Measurements from ENCODE around the gene IRAK3. TPM values are rescaled to one million over a fixed set of nuclear protein-coding genes. Genes with fewer than 3 reads are reported as not detected.

IRAK3 gene
- total RNA-seq, 2 donors from 2014 or later: 18.8 to 21.7 TPM

DNA sequence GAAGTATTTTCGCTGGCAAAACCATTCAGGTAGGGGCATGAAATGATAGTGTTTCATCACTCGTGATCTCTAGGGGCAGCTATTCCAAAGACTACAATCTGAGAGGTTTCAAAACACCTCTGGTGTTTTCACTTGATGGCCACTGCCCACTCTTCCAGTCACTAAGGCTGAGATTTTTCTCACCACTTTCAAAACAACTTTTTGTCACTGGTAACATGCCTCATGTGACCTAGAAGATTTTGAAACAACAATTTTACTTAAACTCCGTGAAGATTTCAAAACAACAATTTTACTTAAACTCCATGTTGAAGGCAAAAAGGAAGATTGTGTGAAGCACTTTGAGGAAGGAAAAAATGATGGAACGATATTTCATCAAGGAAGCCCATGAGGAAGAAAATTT, 1.2 kb upstream of the IRAK3 start:
- Mint-ChIP-seq H3K4me3 (peak overlapping the region; percentile 88), H3K27ac (peak overlapping the region; percentile 73 to 82)

DNA sequence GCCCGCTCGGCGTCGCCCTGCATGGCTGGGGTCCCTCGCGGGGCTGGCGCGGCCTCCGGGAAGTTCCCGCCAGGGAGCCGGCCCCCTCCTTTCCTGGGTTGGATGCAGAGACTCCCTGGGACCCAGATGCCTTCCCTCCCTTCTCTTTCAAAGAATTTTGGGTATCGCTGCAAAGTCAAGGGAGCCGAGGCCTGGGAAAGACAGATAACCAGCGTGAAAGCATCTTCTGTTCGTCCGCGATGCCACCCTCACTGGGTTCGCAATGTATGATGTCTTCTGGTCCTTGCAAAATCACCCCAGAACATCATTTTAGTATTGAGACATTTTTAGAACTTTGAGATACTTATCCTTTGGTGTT, 451 bp downstream of the IRAK3 start:
- H3K4me1 Mint-ChIP-seq (ENCODE audit: low read depth in 2 of 2): peaks cover 30 to 31% of the 10 kb centered on the region in 2 donors
- ATAC-seq: no peak
- H3K9me3 Mint-ChIP-seq: peaks cover 3% of the 10 kb centered on the region
- H3K36me3 Mint-ChIP-seq: peaks cover 9% of the 10 kb centered on the region
- peaks cover 19 to 53% of the 10 kb centered on the region in 2 donors for H3K27me3 Mint-ChIP-seq
- no peak for DNase-seq (ENCODE audit: low spot score)
- H3K4me3 Mint-ChIP-seq: peak overlapping the region; percentile 71
- no peak overlapping the region for H3K27ac Mint-ChIP-seq

More for the DNA sequence above, 1.2 kb upstream of the IRAK3 start:
- peaks cover 5% of the 10 kb centered on the region for H3K9me3 Mint-ChIP-seq
- ATAC-seq: no peak
- H3K27me3 Mint-ChIP-seq: peaks cover 28 to 68% of the 10 kb centered on the region in 2 donors
- H3K4me1 Mint-ChIP-seq (ENCODE audit: low read depth in 2 of 2): peaks cover 27 to 31% of the 10 kb centered on the region in 2 donors
- H3K36me3 Mint-ChIP-seq: peaks cover 13% of the 10 kb centered on the region
- no peak for DNase-seq (ENCODE audit: low spot score)

DNA sequence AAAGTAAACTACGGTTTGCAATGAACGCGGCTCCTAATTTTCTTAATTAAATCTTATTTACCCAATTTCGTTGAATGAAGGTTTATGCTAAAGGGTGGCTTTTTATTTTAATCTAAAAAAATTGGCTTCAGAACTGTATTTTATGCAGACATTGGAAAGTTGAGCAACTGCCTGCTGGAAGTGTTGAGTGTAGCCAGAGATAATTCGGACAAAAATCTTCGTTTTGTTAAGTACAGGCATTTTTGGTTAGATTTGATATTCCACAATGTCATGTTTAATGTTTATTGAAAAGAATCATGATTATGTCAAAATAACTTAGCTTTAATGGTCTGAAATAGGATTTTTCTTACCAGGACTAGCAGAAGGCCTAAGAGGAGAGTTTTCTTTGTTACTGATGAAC, 875 bp downstream of the IRAK3 start:
- Mint-ChIP-seq H3K27me3 (peaks cover 18 to 53% of the 10 kb centered on the region in 2 donors), H3K4me1 (ENCODE audit: low read depth in 2 of 2) (peaks cover 32 to 33% of the 10 kb centered on the region in 2 donors), H3K9me3 (no peaks in the 10 kb centered on the region), H3K36me3 (peaks cover 7% of the 10 kb centered on the region), H3K27ac (no peak overlapping the region), H3K4me3 (peak overlapping the region; percentile 71)
- ATAC-seq (no peak), DNase-seq (ENCODE audit: low spot score) (no peak)

DNA sequence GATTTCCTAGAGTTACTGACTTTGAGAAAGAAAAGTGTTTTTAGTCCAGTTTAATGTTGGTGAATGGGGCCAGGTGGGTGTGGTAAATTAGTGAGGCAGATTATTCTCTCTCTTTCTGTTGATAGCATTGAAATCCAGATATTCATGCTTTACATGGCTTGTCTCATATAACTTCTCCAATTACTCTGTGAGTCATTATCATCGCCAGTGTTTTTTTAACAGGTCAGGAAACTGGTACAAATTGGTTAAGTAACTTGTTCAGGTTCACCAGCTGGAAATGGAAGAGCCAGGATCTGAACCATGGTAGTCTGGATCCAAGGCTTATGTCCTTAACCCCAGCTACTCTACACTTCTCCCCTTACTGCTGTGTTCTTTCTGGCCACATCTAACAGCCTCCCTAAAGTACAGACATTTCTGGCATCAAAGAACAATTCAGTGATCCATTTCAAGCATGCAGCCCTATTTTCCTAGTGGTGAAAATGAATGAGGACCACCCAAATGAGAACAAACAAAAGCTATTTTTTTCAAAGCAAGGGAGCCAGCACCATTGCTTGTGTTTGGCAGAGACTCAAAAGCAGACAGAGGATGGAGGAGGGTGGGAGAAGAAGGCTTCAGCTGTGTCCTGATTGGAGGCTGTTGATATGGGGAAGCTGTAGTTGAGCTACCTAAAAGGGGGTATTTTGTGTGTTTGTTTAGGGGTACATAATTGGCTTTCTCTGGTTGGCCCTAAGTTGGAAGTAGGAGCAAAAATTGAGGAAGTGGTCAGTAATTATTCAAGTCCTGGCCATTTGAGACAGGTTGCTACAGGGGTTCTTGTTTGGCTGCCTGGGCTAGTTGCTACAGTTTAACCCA, 1.7 kb downstream of the IRAK3 start:
- Mint-ChIP-seq H3K27ac (peak overlapping the region in 1 of 2 donors; percentile 32), H3K27me3 (peaks cover 17 to 52% of the 10 kb centered on the region in 2 donors)

DNA sequence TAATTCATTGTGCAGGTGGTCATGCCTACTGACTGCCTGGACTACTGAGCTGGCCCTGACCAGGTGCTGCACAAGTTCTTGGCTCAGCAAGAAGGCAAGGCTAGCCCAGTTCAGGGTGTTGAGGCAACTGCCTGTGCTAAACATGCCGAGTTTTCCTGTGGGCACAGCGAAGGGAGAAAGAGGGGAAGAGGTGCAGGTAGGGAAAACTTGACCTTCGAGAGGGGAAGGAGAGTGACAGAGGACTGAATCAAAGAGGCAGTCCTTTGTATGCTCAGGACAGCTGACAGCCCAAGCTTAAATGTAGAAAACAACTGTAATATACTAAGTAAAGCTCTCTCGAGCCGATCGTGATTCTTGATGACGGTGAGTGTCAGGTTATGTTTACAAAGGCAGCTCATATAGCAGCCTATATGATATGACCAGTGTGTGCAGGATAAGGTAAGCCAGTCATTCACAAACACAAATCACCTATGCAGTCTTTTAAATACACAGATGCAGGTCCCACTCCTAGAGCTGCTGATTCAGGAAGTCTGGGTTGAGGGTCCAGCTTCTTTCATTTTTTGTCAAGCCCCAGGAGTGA, 2.6 kb downstream of the IRAK3 start:
- Mint-ChIP-seq H3K27me3 (peaks cover 13 to 46% of the 10 kb centered on the region in 2 donors), H3K36me3 (peaks cover 7% of the 10 kb centered on the region), H3K9me3 (no peaks in the 10 kb centered on the region), H3K4me1 (ENCODE audit: low read depth in 2 of 2) (peaks cover 45 to 46% of the 10 kb centered on the region in 2 donors), H3K27ac (no peak overlapping the region), H3K4me3 (peak overlapping the region; percentile 71)
- no peak for ATAC-seq
- DNase-seq (ENCODE audit: low spot score): no peak

More for the DNA sequence above, 1.7 kb downstream of the IRAK3 start:
- peak overlapping the region; percentile 71 for H3K4me3 Mint-ChIP-seq
- no peak for ATAC-seq
- no peak for DNase-seq (ENCODE audit: low spot score)
- H3K36me3 Mint-ChIP-seq: peaks cover 8% of the 10 kb centered on the region
- H3K4me1 Mint-ChIP-seq (ENCODE audit: low read depth in 2 of 2): peaks cover 40 to 41% of the 10 kb centered on the region in 2 donors
- no peaks in the 10 kb centered on the region for H3K9me3 Mint-ChIP-seq

DNA sequence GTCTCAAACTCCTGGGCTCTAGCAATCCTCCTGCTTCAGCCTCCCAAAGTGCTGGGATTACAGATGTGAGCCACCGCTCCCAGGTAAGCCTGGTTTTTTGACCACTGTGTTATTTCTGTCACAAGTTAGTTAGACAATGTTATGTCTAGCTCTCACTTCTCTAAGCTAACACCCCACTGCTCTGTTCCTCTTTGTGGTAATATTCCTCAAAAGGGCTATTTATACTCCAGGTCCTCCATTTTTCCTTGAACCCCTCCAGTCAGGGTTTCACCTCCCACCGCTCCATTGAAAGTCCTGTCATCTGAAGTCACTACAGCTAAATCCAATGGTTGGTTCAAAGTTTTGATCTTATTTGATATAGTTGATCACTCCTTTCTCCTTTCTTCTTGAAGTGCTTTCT, 5.1 kb downstream of the IRAK3 start:
- H3K4me1 Mint-ChIP-seq (ENCODE audit: low read depth in 2 of 2): peaks cover 39 to 46% of the 10 kb centered on the region in 2 donors
- no peaks in the 10 kb centered on the region for H3K9me3 Mint-ChIP-seq
- H3K36me3 Mint-ChIP-seq: peaks cover 7% of the 10 kb centered on the region
- H3K27me3 Mint-ChIP-seq: peaks cover 10 to 29% of the 10 kb centered on the region in 2 donors
- no peak overlapping the region for H3K27ac Mint-ChIP-seq
- no peak overlapping the region for H3K4me3 Mint-ChIP-seq
- no peak for ATAC-seq
- no peak for DNase-seq (ENCODE audit: low spot score)

DNA sequence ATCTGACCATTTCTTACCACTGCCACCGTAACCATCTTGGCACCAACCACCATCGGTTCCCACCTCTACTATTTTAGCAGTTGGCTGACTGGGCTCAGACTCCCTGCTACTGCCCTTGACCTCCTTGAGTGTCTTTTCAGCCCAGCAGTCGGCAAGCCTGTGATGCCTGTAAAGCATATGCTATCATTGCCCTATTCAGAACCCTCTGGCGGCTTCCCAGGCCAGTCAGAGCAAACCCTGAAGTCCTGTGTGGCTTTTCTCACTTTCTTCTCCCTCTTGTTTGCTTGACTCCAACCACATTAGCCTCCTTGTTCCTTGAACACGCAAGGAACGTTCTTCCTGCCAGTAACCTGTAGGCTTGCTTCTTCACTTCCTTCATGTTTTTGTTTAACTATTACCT, 6.2 kb downstream of the IRAK3 start:
- peaks cover 7% of the 10 kb centered on the region for H3K36me3 Mint-ChIP-seq
- ATAC-seq (peak; percentile 30 to 39), DNase-seq (ENCODE audit: low spot score) (no peak)
- peaks cover 10 to 27% of the 10 kb centered on the region in 2 donors for H3K27me3 Mint-ChIP-seq
- H3K4me3 Mint-ChIP-seq: peak overlapping the region; percentile 43
- H3K27ac Mint-ChIP-seq: peak overlapping the region; percentile 5 to 98
- no peaks in the 10 kb centered on the region for H3K9me3 Mint-ChIP-seq
- H3K4me1 Mint-ChIP-seq (ENCODE audit: low read depth in 2 of 2): peaks cover 38 to 49% of the 10 kb centered on the region in 2 donors

DNA sequence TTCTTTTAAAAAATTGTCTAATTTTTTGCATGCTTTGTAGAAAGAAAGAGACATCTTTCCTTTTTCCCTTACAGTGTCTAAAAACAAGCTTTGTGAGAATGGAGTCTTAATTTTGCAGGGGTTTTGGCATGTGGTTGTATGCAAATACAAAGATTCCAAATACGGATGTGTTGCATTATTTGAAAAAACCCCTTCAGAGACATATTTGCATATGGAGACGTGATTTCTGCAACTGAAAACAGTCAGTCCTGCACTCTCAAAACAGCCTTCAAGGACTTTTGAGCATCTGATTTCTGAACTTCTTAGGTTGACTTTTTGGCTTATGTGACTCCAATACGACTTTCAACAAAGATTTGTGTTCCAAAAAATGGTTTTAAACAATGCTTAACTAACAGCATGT, 7.8 kb downstream of the IRAK3 start:
- DNase-seq (ENCODE audit: low spot score): no peak
- Mint-ChIP-seq H3K27me3 (peaks cover 10 to 11% of the 10 kb centered on the region in 2 donors), H3K4me3 (peak overlapping the region; percentile 79), H3K9me3 (no peaks in the 10 kb centered on the region), H3K36me3 (peaks cover 7% of the 10 kb centered on the region), H3K27ac (peak overlapping the region; percentile 89 to 98), H3K4me1 (ENCODE audit: low read depth in 2 of 2) (peaks cover 26 to 37% of the 10 kb centered on the region in 2 donors)
- peak; percentile 92 to 96 for ATAC-seq

DNA sequence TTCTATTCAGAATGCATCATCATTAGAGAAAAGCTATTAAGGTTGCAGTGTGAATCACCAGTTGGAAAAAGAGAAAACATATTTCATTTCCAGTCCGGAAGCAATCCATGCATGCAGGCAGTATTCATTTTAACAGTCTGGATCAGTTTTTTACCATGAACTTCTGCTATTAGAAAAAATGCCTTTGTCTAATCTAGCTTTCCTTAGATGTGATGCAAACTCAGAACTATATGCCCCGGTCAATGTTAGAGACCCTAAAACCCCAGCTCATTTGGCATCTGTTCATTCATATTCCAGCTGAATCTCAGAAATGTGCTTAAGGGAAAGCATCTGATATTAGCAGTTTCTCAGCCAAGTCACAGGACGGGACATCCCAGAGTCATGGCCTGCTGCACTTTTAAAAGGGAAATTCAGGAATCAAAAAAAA, 8.5 kb downstream of the IRAK3 start:
- Mint-ChIP-seq H3K27me3 (peaks cover 10 to 11% of the 10 kb centered on the region in 2 donors), H3K36me3 (peaks cover 7% of the 10 kb centered on the region), H3K27ac (peak overlapping the region; percentile 89 to 98)

DNA sequence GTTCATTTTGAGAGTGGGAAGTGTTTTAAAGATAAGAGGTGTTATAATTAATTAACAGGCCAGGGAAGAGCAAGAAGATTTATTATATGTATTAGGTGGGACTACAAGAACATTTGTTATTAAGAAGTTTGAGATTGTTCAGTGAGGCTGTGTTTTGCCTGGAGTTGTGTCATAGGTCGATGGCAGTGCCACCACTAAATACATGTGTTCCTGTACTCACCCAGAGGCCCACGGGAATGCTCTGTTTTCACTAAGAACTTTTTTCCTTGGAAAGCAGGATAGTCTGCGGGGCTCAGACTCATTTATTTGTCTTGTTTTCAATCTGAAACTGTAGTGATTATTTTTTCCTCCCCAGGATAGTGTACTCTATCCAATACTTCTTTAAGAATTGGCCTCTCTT, 10.1 kb downstream of the IRAK3 start:
- Mint-ChIP-seq H3K36me3 (peaks cover 7% of the 10 kb centered on the region), H3K27ac (peak overlapping the region in 1 of 2 donors; percentile 13), H3K9me3 (no peaks in the 10 kb centered on the region), H3K4me3 (no peak overlapping the region), H3K27me3 (peaks cover 7 to 13% of the 10 kb centered on the region in 2 donors), H3K4me1 (ENCODE audit: low read depth in 2 of 2) (peaks cover 27 to 38% of the 10 kb centered on the region in 2 donors)
- DNase-seq (ENCODE audit: low spot score): no peak
- ATAC-seq: no peak

More for the DNA sequence above, 8.5 kb downstream of the IRAK3 start:
- peak overlapping the region; percentile 79 for H3K4me3 Mint-ChIP-seq
- ATAC-seq: no peak
- DNase-seq (ENCODE audit: low spot score): no peak
- no peaks in the 10 kb centered on the region for H3K9me3 Mint-ChIP-seq
- H3K4me1 Mint-ChIP-seq (ENCODE audit: low read depth in 2 of 2): peaks cover 26 to 36% of the 10 kb centered on the region in 2 donors

DNA sequence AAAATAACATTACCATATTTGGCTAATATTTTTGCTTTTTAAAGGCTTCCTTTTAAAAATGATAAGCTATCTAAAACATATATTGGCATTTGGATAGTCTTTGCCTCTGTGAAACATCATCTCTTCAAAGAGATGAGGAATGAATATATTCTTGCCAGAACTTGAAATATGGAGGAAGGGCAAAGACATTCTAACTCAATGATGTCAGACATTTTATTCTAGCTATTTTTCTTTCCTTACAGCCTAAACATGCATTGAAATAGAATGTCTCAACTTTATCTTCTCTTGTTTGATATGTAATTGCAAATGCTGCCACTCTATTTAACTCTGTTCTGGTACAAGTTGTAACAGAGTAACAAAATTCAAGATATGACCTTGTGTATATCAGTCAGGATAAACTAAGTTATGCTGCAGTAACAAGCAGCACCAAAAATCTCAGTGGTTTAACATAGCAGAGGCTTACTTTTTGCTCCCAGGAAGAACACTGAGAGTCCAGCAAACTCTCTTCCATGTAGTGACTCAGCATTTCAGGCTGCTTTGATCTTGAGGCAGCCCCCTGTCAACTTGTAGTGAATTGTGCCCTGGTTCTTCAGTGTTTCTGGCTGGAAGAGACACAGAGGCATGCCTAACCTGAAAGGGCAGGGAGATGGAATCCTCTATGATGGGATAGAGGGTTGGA, 11.0 kb downstream of the IRAK3 start:
- Mint-ChIP-seq H3K27me3 (peaks cover 10 to 16% of the 10 kb centered on the region in 2 donors), H3K4me1 (ENCODE audit: low read depth in 2 of 2) (peaks cover 28 to 37% of the 10 kb centered on the region in 2 donors), H3K27ac (peak overlapping the region in 1 of 2 donors; percentile 21), H3K4me3 (no peak overlapping the region), H3K9me3 (no peaks in the 10 kb centered on the region), H3K36me3 (peaks cover 5% of the 10 kb centered on the region)
- ATAC-seq (no peak), DNase-seq (ENCODE audit: low spot score) (no peak)

DNA sequence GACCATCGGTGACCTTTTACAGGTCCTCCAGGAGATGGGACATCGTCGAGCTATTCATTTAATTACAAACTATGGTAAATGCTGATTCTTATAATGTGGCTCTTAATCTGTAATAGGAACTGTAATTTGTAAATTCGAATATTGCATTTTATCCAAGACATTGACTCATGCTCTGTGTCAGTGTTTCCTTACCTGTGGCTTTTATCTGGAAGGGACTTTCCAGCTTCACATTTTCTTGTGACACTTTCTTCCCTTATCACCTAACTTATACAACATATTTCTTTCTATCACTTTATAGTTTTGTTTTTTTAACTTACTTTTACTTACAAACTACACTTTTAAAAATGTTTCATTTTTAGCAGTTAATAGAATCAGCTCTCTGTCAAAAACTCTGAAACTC, 14.8 kb downstream of the IRAK3 start:
- Mint-ChIP-seq H3K27me3 (peaks cover 16 to 32% of the 10 kb centered on the region in 2 donors), H3K4me1 (ENCODE audit: low read depth in 2 of 2) (peaks cover 5 to 13% of the 10 kb centered on the region in 2 donors), H3K9me3 (no peaks in the 10 kb centered on the region), H3K27ac (no peak overlapping the region), H3K36me3 (peaks cover 9% of the 10 kb centered on the region), H3K4me3 (no peak overlapping the region)
- ATAC-seq (no peak), DNase-seq (ENCODE audit: low spot score) (no peak)

DNA sequence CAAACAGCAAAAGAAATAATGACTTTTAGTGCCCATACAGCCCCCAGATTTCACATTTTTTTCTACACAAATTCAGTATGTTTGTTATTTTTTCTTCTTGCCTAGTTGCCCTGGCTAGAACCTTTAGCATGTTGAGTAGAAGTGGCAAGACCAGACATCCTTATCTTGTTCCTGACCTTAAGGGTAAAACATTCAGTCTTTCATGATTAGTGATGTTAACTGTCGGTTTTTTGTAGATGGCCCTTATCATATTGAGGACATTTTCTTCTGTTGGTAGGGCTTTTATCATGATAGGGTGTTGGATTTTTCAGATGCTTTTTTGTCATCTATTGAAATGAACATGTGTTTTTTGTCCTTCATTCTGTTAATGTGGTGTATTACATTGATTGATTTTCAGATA, 17.1 kb downstream of the IRAK3 start:
- no peak overlapping the region for H3K4me3 Mint-ChIP-seq
- no peak for DNase-seq (ENCODE audit: low spot score)
- peaks cover 14 to 36% of the 10 kb centered on the region in 2 donors for H3K27me3 Mint-ChIP-seq
- no peak overlapping the region for H3K27ac Mint-ChIP-seq
- H3K9me3 Mint-ChIP-seq: no peaks in the 10 kb centered on the region
- peaks cover 5 to 7% of the 10 kb centered on the region in 2 donors for H3K4me1 Mint-ChIP-seq (ENCODE audit: low read depth in 2 of 2)
- H3K36me3 Mint-ChIP-seq: peaks cover 10% of the 10 kb centered on the region
- no peak for ATAC-seq

Measured in natural killer cell treated with Interleukin-12 subunit alpha and Interleukin-12 subunit beta and Interleukin-15 and Interleukin-18, amount 100 ng/mL, for 72 hours (primary cell).